Daoy (cell line): ENCODE measurements around the gene A2ML1. TPM values are rescaled to one million over a fixed set of nuclear protein-coding genes. Genes with fewer than 3 reads are reported as not detected.
"Not testable (repeated sequence)": the region's sequence is repeated elsewhere in the genome, so short reads cannot be mapped to it uniquely, and the experiment has no call there.

ENCODE experiments used
- DNase-seq: peaks from one replicate; pipeline ENCODE4 v3.0.0-alpha.2; 2015; ENCODE audit warnings: low read depth
- total RNA-seq: library from RNA; depleted of rRNA; stranded (reverse); fragments of >200 nt; shearing (Covaris generic); gene quantifications from 2 replicates; pipeline ENCODE4 v1.2.3, GENCODE V29; 2014; rRNA removed

A2ML1 gene
- not detected in 2 replicates for total RNA-seq

GRCh38 chr12:8822298-8822697 is at the start of gene A2ML1:
Gene A2ML1 (plus strand): TSS chr12:8822621. CDS start chr12:8822652, 31 bp downstream.
- DNase-seq: no peak

- no peak for DNase-seq
Observed at GRCh38 chr12:8773461-8773860, 49.0 kb upstream of the A2ML1 start.

- DNase-seq: no peak
Observed at GRCh38 chr12:8779281-8779680, 43.1 kb upstream of the A2ML1 start.

- DNase-seq: no peak
Observed at GRCh38 chr12:8779862-8780261, 42.6 kb upstream of the A2ML1 start.

- DNase-seq: no peak
Observed at GRCh38 chr12:8780389-8780788, 42.0 kb upstream of the A2ML1 start.

- no peak for DNase-seq
Observed at GRCh38 chr12:8781381-8782127, 40.9 kb upstream of the A2ML1 start.

- no peak for DNase-seq
Observed at GRCh38 chr12:8784290-8784888, 38.0 kb upstream of the A2ML1 start.

- DNase-seq: no peak
Observed at GRCh38 chr12:8785499-8785898, 36.9 kb upstream of the A2ML1 start.

- DNase-seq: not testable (repeated sequence)
Observed at GRCh38 chr12:8787206-8787605, 35.2 kb upstream of the A2ML1 start.

GRCh38 chr12:8788706-8789105 is 33.7 kb upstream of the A2ML1 start:
- not testable (repeated sequence) for DNase-seq

GRCh38 chr12:8789341-8790013 is 32.9 kb upstream of the A2ML1 start:
- DNase-seq: not testable (repeated sequence)

GRCh38 chr12:8793226-8793625 is 29.2 kb upstream of the A2ML1 start:
- not testable (repeated sequence) for DNase-seq

- not testable (repeated sequence) for DNase-seq
Observed at GRCh38 chr12:8794611-8795010, 27.8 kb upstream of the A2ML1 start.

GRCh38 chr12:8796831-8797626 is 25.4 kb upstream of the A2ML1 start:
- no peak for DNase-seq

- DNase-seq: not testable (repeated sequence)
Observed at GRCh38 chr12:8801213-8801612, 21.2 kb upstream of the A2ML1 start.

GRCh38 chr12:8804833-8805232 is 17.6 kb upstream of the A2ML1 start:
- DNase-seq: not testable (repeated sequence)

- DNase-seq: not testable (repeated sequence)
Observed at GRCh38 chr12:8805487-8805886, 16.9 kb upstream of the A2ML1 start.

- DNase-seq: not testable (repeated sequence)
Observed at GRCh38 chr12:8807084-8807483, 15.3 kb upstream of the A2ML1 start.

GRCh38 chr12:8810112-8810511 is 12.3 kb upstream of the A2ML1 start:
- DNase-seq: not testable (repeated sequence)

GRCh38 chr12:8813572-8814357 is 8.7 kb upstream of the A2ML1 start:
- DNase-seq: no peak

- no peak for DNase-seq
Observed at GRCh38 chr12:8816448-8817050, 5.9 kb upstream of the A2ML1 start.
